Neural progenitor cell (in vitro differentiated cells): ENCODE results near the gene CDC16.

Source experiments
- CTCF ChIP-seq: fragments of 200-600 bp; sonication (generic); IDR thresholded peaks from 2 replicates; pipeline ENCODE4 v1.5.1; 2017; ENCODE audit warnings: antibody characterized with exemption, mild to moderate bottlenecking
- EZH2 ChIP-seq: fragments of 200-600 bp; sonication (generic); IDR thresholded peaks from 2 replicates; pipeline ENCODE4 v1.6.1; 2017; ENCODE audit warnings: antibody characterized with exemption, mild to moderate bottlenecking, moderate library complexity

- TF ChIP-seq CTCF (no peak), EZH2 (no peak)
Measured at GRCh38 chr13:114321256-114321655, 86.6 kb downstream of the CDC16 start.
